PC-3 (cell line): ENCODE results near the gene ATP2B2.

Experiments
- EZH2 ChIP-seq: fragments of 300-600 bp; sonication (generic); IDR thresholded peaks from one replicate; pipeline ENCODE4 v1.6.1; 2017; ENCODE audit warnings: antibody characterized with exemption, mild to moderate bottlenecking, low read length; ENCODE audit not compliant: unreplicated experiment
- TF ChIP-seq, protein P1 (sequence below): fragments of 300-600 bp; sonication (generic); conservative IDR thresholded peaks from 2 replicates; pipeline ENCODE4 v1.5.1; 2017; ENCODE audit warnings: antibody characterized with exemption, low read depth, mild to moderate bottlenecking, low read length

DNA sequence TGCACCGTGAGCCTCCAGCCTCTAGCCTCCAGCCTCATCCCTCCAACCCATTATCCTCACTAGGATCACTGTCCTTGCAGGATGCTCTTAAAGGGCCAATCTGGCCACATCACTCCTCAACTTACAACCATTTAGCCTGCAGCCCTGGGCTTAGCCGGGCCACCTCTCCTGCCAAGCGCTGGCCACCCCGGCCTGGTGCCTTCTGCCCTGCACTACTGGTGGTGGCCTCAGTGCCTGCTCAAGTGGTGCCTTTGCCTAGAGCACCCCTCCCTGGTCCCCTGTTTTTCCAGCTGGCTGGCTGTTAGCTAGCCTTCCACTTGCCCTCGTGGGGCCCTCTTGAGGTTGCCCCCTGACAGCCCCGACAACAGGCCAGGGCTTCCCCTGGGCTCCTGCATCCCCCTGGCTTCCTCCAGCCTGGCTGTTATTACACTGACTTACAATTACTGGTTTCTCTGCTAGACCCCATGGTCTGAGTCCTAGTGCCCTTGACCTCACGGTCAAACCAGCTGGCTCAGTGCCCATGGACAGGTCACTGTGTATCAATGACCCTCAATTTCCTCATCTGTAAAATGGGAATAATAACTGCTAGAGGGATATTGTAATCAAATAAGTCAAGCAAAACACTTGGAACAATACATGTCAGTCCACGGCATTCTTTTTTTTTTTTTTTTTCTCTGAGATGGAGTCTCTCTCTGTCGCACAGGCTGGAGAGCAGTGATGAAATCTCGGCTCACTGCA is 15.5 kb downstream of the ATP2B2 start:
- TF ChIP-seq, protein P1, sequence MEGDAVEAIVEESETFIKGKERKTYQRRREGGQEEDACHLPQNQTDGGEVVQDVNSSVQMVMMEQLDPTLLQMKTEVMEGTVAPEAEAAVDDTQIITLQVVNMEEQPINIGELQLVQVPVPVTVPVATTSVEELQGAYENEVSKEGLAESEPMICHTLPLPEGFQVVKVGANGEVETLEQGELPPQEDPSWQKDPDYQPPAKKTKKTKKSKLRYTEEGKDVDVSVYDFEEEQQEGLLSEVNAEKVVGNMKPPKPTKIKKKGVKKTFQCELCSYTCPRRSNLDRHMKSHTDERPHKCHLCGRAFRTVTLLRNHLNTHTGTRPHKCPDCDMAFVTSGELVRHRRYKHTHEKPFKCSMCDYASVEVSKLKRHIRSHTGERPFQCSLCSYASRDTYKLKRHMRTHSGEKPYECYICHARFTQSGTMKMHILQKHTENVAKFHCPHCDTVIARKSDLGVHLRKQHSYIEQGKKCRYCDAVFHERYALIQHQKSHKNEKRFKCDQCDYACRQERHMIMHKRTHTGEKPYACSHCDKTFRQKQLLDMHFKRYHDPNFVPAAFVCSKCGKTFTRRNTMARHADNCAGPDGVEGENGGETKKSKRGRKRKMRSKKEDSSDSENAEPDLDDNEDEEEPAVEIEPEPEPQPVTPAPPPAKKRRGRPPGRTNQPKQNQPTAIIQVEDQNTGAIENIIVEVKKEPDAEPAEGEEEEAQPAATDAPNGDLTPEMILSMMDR, result no peak
- TF ChIP-seq EZH2, result no peak
